OCI-M2 (cell line): ENCODE measurements around the gene RGS19.

Experiments
- DNase-seq: peaks from one replicate; lab custom pipeline; 2025; ENCODE audit not compliant: unreplicated experiment; lab: John Stamatoyannopoulos, UW

The RGS19 gene

DNA sequence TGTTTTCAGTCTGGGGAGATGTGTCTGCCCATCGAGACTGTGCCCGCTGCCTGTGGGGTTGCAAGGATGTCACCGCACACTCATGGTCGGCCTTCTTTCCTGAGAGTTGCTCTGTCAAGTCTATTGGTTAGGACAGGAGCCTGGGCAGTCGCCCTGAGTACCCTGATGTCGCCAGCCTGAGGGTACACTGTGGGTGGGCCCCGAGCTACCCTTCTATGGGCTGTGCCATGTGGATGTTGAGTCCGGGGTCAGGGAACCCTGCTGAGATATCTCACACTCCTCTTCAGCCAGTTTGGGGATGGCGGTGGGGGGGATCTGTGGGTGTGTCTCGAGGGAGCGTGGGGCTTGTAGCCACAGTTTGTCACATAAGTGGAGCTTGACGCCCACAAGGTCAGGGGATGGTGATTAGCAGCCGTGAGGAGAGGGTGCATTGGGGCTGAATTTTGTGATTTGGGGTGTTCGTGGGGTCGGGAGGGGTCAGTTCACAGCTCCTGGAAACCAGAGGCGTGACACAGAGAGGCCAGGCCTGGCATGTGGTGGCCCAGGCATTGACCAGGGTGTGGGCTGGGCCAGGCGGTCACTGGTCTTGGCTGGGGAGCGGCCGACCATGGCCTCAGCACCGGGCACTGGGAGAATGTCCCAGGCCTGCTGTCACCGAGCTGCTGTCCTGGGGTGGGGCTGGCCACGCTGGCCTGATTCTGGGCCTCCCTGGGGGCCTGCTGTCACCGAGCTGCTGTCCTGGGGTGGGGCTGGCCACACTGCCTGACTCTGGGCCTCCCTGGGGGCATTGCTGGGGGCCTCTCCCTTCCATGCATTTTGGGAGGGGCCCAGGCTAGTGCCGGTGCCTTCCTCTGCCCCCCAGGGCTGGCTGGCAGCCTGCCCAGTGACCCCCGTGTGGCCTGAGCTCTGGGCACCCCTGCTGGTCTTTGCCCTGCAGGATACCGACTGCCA is 29.7 kb upstream of the RGS19 start:
- DNase-seq: no peak

DNA sequence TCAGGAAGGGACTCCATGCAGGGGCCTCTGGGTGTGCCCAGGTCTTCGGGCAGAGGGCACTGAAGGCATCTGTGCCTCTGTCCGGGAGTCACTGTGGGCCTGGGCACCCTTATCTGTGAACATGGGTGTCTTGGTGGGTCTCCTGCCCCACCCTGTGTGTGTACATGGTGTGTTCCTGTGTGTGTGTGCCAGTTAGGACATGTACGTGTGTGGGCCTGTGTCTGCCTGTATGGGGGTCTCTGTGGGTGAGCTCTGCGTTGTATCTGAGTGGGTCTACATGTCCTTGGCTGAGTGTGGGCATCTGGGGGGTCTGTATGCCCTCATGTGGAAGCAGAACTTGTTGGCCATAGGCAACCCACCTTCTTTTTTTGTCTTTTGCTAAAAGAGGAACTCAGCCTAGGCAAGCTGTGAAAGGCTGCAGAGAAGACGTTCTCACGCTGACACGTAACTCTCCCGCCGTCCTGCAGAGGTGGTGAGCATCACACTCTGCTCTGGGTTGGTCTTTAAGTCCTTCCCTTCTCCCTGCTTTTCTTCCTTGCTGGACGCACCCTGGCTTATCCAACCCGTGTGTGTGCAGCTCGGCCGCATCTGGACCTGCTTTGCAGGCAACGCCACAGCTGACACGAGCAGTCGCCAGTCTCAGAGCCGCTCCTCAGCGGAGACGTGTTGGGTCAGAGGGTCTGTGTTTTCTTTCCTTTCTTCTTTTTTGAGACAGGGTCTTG is 28.6 kb upstream of the RGS19 start:
- DNase-seq: no peak

DNA sequence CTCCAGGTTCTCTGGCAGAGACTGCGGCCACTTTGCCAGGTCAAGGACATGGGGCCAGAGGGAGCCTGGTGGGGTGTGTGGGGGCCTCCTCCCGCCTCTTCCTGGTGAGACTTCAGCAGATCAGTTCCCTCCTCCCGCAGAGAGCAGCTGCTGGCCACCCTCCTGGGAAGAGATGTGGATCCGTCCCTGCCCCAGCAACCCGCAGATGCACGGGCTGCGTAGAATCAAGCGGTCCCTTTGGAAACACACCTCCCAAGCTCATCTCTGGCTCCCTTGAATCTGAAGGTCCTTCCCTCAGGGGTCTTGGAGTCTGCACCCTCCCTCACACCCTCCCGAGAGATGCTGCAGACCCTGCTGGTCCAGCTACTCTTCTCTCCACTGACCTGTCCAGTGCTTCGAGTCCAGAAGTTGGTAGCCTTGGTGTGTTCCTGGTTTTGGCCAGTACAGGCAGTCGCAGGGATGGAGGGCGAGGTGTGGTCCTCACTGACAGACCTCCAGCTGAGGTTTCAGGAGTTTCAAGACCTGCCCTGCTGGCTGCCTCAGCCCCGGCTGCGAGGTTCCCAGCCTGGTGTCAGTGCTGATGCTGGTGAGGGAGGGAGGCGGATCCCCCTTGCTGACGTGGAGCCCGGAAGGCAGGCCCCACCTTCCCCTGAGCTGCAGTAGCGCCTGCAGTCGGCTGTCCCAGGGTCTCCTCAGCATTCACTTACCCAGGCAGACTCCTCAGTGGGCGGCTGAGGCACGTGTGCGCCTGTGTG is 27.8 kb upstream of the RGS19 start, which contains the start of gene NPBWR2:
Gene NPBWR2, minus strand, starts transcription at position 585 of the 755 bp plus-strand sequence. CDS start 734 bp downstream, outside the sequence.
- DNase-seq: no peak

DNA sequence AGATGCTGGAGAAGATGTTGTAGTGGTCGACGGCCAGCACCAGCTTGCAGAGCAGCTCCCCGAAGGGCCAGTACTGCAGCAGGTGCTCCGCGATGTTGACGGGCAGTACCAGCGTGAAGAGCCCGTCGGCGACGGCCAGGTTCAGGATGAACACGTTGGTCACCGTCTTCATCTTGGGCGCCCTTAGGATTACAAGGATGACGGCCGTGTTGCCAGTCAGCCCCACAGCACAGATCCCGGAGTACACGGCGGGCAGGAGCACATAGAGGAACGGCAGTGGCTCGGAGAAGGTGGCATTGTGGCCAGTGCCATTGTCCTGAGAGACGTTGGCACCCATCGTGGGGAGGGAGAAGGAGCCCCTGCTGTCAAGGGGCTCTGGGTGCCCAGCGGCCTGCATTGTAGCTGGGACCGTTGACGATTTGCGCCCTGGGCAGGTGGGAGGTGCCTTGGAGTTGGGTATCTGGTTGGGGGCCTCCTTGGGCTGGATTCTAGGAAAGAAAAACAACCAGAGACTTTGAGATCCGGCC is 27.2 kb upstream of the RGS19 start:
- no peak for DNase-seq

DNA sequence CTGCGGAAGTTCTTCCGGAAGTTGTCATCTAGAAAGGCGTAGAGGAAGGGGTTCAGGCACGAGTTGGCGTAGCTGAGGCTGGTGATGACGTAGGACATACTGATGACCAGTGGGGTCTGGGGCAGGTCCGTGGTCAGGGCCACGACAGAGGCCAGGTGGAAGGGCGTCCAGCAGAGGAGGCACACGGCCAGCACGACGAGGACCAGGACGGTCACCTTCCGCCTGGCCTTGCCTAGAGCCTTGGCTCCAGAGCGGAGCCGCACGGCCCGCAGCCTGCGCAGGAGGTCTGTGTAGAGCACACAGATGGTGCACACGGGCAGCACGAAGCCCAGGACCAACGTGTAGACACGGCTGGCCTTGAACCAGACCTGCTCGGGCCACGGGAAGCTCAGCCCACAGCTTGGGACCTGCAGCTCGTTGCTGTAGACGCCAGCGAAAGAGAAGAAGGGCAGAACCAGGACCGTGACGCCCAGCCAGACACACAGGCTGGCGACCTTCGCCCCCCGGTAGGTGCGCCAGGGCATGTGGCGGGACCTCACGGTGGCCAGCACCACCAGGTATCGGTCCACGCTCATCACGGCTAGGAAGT is 26.6 kb upstream of the RGS19 start:
- no peak for DNase-seq

DNA sequence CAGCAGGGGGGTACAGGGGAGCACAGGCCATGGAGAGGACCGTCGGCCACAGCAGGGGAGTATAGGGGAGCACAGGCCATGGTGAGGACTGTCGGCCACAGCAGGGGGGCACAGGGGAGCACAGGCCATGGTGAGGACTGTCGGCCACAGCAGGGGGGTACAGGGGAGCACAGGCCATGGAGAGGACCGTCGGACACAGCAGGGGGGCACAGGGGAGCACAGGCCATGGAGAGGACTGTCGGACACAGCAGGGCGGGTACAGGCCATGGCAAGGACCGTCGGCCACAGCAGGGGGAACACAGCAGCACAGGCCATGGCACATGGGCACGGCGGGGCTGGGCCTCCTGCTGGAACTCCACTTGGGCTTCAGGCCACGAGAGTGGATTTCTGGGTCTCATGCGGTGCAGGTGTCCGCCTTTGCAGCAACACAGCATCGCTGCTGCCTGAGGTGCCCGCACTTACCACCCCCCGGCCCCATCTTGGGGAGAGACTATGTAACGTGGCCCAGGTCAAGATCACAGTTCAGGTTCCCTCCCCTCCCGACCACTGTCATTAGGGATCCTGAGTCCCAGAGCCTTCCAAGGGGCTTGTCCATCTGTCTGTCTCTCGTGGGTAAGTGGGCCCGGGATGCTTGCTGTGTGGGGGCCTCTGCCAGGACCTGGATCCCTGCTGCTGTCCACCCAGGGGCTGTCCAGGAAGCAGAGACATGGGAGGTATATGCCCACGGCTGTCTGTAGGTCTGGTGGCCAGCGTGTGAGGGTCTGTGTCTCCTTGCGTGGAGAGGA is 25.5 kb upstream of the RGS19 start:
- no peak for DNase-seq

DNA sequence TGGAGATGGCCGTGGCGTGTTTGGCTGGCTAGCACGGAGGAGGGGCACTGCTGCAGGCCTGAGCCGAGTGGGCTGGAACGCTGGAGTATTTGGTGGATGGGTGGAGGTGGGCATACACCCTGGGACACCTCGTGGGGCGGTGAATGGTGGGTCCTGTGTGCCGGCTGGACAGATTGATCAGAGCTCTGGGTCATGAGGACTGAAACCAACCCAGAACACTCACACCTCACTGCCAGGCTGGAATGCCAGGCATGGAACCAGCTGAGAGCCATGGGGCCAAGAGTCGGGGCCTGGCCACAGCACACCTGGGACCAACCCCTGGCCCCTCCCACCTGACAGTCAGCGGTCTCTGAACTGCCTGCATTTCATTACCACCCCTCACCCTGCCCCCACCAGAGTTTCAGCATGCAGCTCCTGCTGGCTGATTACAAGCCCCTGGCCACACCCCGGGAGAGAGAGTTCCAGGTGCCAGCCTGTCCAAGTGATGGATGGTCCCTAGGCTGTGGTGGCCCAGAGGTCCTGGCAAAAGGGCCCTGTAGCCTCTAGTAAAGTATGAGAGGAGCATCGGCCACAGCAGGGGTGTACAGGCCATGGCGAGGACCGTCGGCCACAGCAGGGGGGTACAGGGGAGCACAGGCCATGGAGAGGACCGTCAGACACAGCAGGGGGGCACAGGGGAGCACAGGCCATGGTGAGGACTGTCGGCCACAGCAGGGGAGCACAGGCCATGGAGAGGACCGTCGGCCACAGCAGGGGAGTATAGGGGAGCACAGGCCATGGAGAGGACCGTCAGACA is 24.8 kb upstream of the RGS19 start:
- no peak for DNase-seq

DNA sequence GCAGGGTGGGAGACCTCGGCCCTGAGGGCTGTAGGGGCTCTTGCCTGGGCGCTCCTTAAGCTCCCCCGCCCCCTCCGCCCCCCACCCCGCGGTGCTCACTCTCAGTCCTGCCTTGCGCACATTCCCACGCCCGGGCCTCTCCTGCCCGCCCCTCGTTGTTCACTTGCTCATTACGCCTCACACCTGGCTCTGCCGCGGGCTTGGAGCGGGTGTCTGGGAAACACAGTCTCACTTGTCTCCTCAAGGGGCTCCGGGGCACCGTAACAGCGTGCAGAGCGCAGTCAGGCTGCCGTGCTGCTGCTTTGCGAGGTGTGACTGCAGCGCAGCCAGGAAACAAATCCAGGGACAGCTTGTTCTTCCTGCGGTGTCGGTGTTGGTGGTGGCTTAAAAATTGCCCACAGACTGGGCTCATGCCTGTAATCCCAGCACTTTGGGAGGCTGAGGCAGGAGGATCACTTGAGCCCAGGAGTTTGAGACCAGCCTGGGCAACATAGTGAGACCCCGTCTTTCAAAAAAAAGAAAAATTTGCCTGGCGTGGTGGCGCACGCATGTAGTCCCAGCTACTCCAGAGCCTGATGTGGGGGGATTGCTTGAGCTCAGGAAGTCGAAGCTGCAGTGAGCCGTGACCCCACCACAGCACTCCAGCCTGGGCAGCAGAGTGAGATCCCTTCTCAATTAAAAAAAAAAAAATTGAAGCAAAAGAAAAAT is 23.5 kb upstream of the RGS19 start:
- DNase-seq: no peak

DNA sequence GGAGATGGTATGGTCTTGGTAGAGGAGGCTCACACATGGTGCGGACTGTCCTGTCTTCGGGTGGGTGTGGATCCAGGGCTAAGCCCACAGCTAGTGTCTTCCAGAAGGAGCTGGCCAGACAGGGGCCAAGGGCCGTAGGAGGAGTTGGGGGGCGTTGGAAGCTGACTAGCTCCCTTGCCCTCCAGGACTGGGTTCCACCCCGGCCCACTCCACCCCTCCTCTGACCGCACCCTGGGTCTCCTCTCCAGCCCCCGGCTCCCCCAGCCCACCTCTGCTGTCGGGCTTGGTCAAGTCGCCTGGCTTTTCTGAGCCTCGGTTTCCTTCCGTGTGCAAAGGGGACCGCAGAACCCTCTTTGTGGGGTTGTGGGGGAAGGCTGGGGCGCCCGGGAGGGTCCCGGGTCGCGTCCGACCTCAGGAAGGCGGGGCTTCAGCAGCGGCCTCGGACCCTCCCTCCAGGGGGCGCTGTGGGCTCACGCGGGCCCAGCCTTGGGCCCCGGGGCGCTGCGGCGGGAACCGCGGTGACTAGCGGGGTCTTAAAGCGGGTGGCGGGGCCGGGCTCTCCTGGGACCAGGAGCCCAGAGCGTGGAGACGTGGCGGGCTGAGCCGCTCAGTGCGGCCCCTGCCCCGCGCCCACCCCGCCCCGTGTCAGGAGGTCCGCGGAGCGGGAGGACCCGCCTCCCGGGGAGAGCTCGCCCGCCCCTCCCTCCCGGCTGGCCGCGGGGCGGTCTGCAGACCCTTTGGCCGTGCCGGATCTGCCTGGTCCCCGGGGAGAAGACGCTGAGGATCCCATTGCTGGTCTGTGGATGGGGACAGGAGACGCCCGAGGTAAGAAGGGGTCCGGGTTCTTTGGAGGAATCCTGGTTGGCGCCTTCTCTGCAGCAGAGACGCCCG is 22.7 kb upstream of the RGS19 start:
- peak; percentile 34 for DNase-seq

DNA sequence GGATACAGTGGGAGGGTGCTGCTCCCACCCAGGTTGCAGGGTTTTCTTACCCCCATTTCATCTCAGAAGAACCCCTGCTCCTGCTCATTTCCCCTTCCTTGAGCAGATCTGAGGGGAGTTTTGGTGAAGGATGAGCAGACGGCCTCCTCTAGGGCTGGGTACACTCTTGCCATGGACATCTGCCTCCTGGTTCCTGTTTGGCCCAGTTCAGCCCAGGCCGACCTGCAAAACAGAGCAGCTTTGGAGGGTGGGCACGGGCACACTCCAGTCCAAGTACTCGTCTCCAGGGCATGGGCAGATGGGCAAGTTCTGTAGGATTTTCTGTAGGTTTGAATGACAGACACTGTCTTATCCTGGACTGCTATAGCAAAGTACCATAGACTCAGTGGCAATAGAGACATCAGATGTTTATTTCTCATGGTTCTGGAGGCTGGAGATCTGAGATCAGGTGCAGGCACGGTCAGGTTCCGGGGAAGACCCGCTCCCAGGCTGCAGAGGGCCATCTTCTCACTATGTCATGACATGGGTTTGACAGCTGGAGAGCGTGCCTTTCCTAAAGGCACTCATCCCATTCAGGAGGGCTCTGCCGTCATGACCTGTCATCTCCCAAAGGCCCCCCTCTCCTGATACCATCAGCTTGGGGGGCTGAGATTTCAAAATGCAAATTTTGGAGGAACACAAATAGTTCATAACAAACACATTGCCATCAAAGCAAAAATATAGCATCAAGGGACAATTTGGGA is 21.8 kb upstream of the RGS19 start:
- no peak for DNase-seq

DNA sequence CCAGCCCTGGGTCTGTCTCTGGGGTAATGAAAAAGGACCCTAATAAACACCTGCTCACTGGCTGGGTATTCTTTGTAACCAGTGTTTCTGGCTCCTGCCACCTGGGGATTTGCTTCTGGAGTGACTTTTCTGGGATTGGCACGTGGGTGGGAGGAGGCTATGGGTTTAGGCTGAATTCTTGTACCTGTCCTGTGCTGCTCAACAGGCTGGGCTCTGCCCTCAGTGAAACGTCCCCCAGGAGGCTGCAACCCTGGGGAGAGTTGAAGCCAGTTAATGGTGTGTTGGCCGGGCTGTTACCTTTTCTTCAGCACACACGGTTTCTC is 21.2 kb upstream of the RGS19 start:
- DNase-seq: no peak

DNA sequence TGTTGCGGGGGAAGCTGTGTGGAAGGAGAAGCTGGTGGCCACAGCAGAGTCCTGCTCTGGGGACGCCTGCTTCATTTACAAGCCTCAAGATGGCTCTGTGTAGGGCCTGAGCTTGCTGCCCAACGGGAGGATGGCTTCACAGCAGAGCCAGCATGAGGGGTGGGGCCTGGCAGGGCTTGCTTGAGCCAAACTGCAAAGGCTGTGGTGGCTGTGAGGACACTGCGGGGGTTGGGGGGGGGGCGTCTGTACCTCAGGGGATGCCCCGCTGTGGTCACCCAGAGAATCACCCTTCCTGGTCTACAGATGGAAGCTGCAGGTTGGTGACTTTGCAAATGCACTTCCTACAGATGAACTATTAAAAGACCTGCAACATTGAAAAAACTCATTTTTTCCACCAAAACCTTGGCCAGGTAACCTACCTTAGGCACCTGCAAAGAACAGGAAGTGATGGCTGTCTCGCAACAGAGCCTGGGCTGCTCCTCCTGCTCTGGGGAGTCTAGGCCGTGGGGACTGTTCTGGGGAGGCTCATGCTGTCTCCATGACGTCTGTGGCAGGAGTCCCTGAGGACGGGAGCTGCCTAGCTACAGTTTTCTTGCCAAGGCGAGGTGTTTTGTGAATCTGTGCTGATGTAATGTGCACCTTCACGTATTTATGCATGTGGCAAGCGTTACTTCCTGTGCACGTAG is 20.7 kb upstream of the RGS19 start:
- no peak for DNase-seq

DNA sequence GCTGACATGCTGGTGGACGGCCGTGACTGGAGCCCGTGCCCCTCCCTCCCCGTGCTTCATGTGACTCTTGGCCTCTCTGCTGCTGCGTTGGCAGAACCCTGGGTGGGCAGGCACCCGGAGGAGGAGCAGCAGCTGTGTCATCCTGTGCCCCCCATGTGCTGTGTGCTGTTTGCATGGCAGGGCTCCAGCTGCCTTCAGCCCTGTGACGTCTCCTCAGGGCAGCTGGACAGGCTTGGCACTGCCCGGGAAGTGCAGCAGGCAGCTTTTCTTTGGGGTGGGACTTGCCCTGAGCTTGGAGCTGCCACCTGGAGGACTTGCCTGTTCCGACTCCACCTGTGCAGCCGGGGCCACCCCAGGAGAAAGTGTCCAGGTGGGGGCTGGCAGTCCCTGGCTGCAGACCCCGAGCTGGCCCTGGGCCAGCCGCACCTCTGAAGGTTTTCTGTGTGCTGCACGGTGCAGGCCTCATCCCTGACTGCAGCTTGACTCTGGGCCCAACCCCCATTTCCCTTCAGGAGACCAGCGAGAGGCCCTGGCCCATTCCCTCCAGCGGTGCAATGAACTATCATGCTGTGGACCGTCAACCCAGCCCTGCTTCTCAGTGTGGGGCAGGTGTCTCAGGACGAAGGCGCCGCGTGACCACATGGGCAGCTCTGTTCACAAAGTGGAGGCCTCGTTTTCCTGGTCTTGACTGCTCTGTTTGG is 19.9 kb upstream of the RGS19 start:
- no peak for DNase-seq

DNA sequence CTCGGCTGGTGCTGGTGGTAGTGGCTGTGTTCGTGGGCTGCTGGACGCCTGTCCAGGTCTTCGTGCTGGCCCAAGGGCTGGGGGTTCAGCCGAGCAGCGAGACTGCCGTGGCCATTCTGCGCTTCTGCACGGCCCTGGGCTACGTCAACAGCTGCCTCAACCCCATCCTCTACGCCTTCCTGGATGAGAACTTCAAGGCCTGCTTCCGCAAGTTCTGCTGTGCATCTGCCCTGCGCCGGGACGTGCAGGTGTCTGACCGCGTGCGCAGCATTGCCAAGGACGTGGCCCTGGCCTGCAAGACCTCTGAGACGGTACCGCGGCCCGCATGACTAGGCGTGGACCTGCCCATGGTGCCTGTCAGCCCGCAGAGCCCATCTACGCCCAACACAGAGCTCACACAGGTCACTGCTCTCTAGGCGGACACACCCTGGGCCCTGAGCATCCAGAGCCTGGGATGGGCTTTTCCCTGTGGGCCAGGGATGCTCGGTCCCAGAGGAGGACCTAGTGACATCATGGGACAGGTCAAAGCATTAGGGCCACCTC is 19.2 kb upstream of the RGS19 start:
- DNase-seq: no peak

DNA sequence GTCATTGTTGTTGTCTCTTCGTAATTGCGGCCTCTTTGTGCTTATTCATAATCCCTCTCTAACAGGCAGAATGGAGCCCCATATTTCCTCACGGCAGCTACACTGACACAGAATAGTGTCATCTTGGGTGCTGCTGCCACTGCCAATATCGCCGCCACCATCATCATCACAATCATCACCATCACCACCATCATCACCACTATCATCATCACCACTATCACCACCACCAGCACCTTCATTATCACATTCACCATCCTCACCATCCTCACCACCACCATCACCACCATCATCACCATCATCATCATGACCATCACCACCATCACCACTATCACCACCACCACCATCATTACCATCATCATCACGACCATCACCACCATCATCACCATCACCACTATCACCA is 17.2 kb upstream of the RGS19 start:
- DNase-seq: no peak

DNA sequence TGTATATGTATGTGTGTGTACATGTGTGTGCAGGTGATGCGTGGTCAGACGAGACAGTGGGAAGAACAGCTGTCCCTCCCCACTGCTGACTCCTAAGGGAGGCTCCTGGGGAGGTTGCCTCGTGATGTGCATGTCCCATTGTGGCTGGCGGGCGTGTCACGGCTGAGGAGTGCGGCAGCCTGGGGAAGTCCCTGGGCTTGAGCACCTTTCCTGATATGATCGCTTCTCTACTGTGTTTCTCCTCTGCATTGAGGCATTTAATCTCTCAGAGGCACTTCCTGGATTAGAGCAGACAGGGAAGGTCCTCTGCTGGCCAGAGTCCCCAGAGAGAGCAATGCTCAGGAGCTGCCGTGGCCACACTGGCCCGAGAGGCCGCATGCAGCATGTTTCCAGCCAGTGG is 16.6 kb upstream of the RGS19 start:
- DNase-seq: no peak
